Vagina (tissue), 2 donors: ENCODE results near the gene NPDC1.
A peak's percentile ranks its signal among the peaks of the same experiment; 100 is the strongest.

Experiments
- POLR2A ChIP-seq, 2 donors: fragments of 450-650 bp; IDR thresholded peaks; one replicate each; pipeline ENCODE4 v1.6.1; 2017; ENCODE audit warnings: antibody characterized with exemption in 2 of 2, mild to moderate bottlenecking in 2 of 2, moderate library complexity in 2 of 2
- POLR2AphosphoS5 ChIP-seq, 2 donors: sonication (generic); formaldehyde crosslinking; IDR thresholded peaks; one replicate each; pipeline ENCODE4 v1.9.0; 2017; ENCODE audit warnings: antibody characterized with exemption in 2 of 2, mild to moderate bottlenecking in 2 of 2, low read depth in 1 of 2; ENCODE audit not compliant: insufficient read depth in 1 of 2
- TF ChIP-seq, protein P1 (sequence below), 3 experiments: fragments of 450-650 bp in 2 of 3; fragments of 200-600 bp in 1 of 3; sonication (generic) in 1 of 3; IDR thresholded peaks; one replicate each; pipeline ENCODE4 v1.5.1; 2017 to 2019; ENCODE audit warnings: antibody characterized with exemption in 3 of 3, mild to moderate bottlenecking in 2 of 3, moderate library complexity in 2 of 3

- TF ChIP-seq POLR2AphosphoS5 (IDR thresholded peaks at IDR 0.05; ENCODE audit: insufficient read depth in 1 of 2, low read depth in 1 of 2), result no peak
- TF ChIP-seq POLR2A (IDR thresholded peaks at IDR 0.05), result no peak
- TF ChIP-seq, protein P1, sequence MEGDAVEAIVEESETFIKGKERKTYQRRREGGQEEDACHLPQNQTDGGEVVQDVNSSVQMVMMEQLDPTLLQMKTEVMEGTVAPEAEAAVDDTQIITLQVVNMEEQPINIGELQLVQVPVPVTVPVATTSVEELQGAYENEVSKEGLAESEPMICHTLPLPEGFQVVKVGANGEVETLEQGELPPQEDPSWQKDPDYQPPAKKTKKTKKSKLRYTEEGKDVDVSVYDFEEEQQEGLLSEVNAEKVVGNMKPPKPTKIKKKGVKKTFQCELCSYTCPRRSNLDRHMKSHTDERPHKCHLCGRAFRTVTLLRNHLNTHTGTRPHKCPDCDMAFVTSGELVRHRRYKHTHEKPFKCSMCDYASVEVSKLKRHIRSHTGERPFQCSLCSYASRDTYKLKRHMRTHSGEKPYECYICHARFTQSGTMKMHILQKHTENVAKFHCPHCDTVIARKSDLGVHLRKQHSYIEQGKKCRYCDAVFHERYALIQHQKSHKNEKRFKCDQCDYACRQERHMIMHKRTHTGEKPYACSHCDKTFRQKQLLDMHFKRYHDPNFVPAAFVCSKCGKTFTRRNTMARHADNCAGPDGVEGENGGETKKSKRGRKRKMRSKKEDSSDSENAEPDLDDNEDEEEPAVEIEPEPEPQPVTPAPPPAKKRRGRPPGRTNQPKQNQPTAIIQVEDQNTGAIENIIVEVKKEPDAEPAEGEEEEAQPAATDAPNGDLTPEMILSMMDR (IDR thresholded peaks at IDR 0.05), result peak; percentile 63 to 76 (median 73)
Observed at GRCh38 chr9:137067860-137068538, 22.0 kb upstream of the NPDC1 start.
